ENCODE results near the gene KAZN.

DNA sequence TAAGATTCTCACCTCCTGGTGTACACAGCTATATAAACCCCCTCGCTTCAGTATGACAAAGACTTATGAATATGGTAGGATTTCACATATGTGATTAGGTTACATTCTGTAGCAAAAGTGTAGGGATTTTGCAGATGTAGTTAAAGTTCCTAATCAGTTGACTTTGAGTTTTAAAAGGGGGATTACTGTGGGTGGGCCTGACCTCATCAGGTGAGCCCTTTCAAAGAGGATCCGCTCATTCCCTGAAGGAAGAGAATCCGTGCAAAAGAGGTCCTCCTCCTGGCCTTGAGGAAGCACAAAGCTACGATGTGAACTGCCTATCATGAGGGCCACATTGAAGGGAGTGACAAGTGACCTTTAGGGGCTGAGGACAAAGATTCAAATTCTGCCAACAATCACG lies 30.6 kb upstream of the KAZN start:
- TF ChIP-seq, protein P1, sequence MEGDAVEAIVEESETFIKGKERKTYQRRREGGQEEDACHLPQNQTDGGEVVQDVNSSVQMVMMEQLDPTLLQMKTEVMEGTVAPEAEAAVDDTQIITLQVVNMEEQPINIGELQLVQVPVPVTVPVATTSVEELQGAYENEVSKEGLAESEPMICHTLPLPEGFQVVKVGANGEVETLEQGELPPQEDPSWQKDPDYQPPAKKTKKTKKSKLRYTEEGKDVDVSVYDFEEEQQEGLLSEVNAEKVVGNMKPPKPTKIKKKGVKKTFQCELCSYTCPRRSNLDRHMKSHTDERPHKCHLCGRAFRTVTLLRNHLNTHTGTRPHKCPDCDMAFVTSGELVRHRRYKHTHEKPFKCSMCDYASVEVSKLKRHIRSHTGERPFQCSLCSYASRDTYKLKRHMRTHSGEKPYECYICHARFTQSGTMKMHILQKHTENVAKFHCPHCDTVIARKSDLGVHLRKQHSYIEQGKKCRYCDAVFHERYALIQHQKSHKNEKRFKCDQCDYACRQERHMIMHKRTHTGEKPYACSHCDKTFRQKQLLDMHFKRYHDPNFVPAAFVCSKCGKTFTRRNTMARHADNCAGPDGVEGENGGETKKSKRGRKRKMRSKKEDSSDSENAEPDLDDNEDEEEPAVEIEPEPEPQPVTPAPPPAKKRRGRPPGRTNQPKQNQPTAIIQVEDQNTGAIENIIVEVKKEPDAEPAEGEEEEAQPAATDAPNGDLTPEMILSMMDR (conservative IDR thresholded peaks at IDR 0.05) = no peak
- TF ChIP-seq EZH2 (IDR thresholded peaks at IDR 0.05; ENCODE audit: low read depth) = no peak
